HEK293 (cell line): ENCODE measurements around the gene S100B.

Experiments used
- CTCF ChIA-PET: fragments of 350-600 bp; formaldehyde crosslinking; extraction: SDS; loops from one replicate; lab custom pipeline; 2021; ENCODE audit warnings: antibody characterized with exemption; lab: Yijun Ruan, JAX
- POLR2A ChIA-PET: fragments of 300-600 bp; formaldehyde crosslinking; extraction: SDS; loops from one replicate; lab custom pipeline; 2020; ENCODE audit warnings: antibody characterized with exemption, inconsistent platforms; lab: Yijun Ruan, JAX
- H3K27ac ChIP-seq: fragments of 200-500 bp; sonication (Bioruptor generic); 2 replicates; pipeline ENCODE4 v1.5.1; 2014; ENCODE audit warnings: low read depth, low read length, control low read depth, inconsistent platforms; ENCODE audit errors: extremely low read depth
- H3K36me3 ChIP-seq, 2 experiments: fragments of 200-500 bp in 1 of 2; sonication (Bioruptor generic) in 1 of 2; 1 replicate in 1 of 2; 2 replicates in 1 of 2; pipeline ENCODE4 v1.5.1; 2014 to 2017; ENCODE audit warnings: inconsistent platforms in 2 of 2, low read length in 2 of 2; ENCODE audit not compliant: control insufficient read depth in 2 of 2, insufficient read depth in 1 of 2
- H3K4me1 ChIP-seq: fragments of 200-500 bp; sonication (Bioruptor generic); 2 replicates; pipeline ENCODE4 v1.5.1; 2014; ENCODE audit warnings: mild to moderate bottlenecking, low read length, inconsistent platforms; ENCODE audit not compliant: control insufficient read depth, insufficient read depth
- H3K4me3 ChIP-seq: 2 replicates; pipeline ENCODE4 v1.5.1; 2011; ENCODE audit warnings: low read depth, mild to moderate bottlenecking, control low read depth, low read length, moderate library complexity
- H3K9me3 ChIP-seq: fragments of 200-500 bp; sonication (Bioruptor generic); 2 replicates; pipeline ENCODE4 v1.5.1; 2014; ENCODE audit warnings: low read depth, low read length, inconsistent platforms; ENCODE audit not compliant: control insufficient read depth, insufficient read depth
- BCL11B ChIP-seq: fragments of 450-650 bp; formaldehyde crosslinking; IDR thresholded peaks from 2 replicates; pipeline ENCODE4 v1.5.1; 2016; ENCODE audit warnings: low read depth, missing biosample characterization, missing genetic modification characterization
- GLIS1 ChIP-seq: fragments of 450-650 bp; formaldehyde crosslinking; IDR thresholded peaks from 2 replicates; pipeline ENCODE4 v1.5.1; 2016; ENCODE audit warnings: missing biosample characterization, missing genetic modification characterization
- IKZF3 ChIP-seq: fragments of 450-650 bp; IDR thresholded peaks from 2 replicates; pipeline ENCODE4 v1.5.0; 2018; ENCODE audit warnings: missing biosample characterization, mild to moderate bottlenecking, missing genetic modification characterization, moderate library complexity
- SETDB1 ChIP-seq: IDR thresholded peaks from one replicate; pipeline ENCODE4 v1.6.1; 2017; ENCODE audit warnings: mild to moderate bottlenecking, low read length, moderate library complexity, mixed read lengths; ENCODE audit not compliant: insufficient read length
- SP3 ChIP-seq: fragments of 450-650 bp; formaldehyde crosslinking; IDR thresholded peaks from 2 replicates; pipeline ENCODE4 v1.5.1; 2016; ENCODE audit warnings: missing biosample characterization, missing genetic modification characterization
- YY1 ChIP-seq: fragments of 450-650 bp; formaldehyde crosslinking; IDR thresholded peaks from 2 replicates; pipeline ENCODE4 v1.5.1; 2018; ENCODE audit warnings: missing biosample characterization, missing genetic modification characterization
- ZBTB20 ChIP-seq: fragments of 450-650 bp; formaldehyde crosslinking; IDR thresholded peaks from 2 replicates; pipeline ENCODE4 v1.5.1; 2016; ENCODE audit warnings: missing biosample characterization, missing genetic modification characterization
- ZBTB21 ChIP-seq: fragments of 450-650 bp; formaldehyde crosslinking; IDR thresholded peaks from 2 replicates; pipeline ENCODE4 v1.5.1; 2017; ENCODE audit warnings: missing biosample characterization, missing genetic modification characterization
- ZBTB8A ChIP-seq: fragments of 450-650 bp; formaldehyde crosslinking; IDR thresholded peaks from 2 replicates; pipeline ENCODE4 v1.5.1; 2016; ENCODE audit warnings: missing biosample characterization, missing genetic modification characterization
- ZIC2 ChIP-seq: fragments of 450-650 bp; formaldehyde crosslinking; IDR thresholded peaks from 2 replicates; pipeline ENCODE4 v1.5.1; 2016; ENCODE audit warnings: missing biosample characterization, missing genetic modification characterization
- ZNF146 ChIP-seq: fragments of 450-650 bp; formaldehyde crosslinking; IDR thresholded peaks from 2 replicates; pipeline ENCODE4 v1.5.1; 2016; ENCODE audit warnings: missing biosample characterization, missing genetic modification characterization
- ZNF292 ChIP-seq: fragments of 450-650 bp; formaldehyde crosslinking; IDR thresholded peaks from 2 replicates; pipeline ENCODE4 v1.5.1; 2016; ENCODE audit warnings: low read depth, missing biosample characterization, missing genetic modification characterization, borderline replicate concordance
- ZNF48 ChIP-seq: fragments of 450-650 bp; formaldehyde crosslinking; IDR thresholded peaks from 2 replicates; pipeline ENCODE4 v1.5.1; 2016; ENCODE audit warnings: missing biosample characterization, missing genetic modification characterization
- ZNF558 ChIP-seq: fragments of 450-650 bp; formaldehyde crosslinking; IDR thresholded peaks from 2 replicates; pipeline ENCODE4 v1.5.1; 2016; ENCODE audit warnings: missing biosample characterization, missing genetic modification characterization
- ZNF561 ChIP-seq: fragments of 450-650 bp; IDR thresholded peaks from 2 replicates; pipeline ENCODE4 v1.5.1; 2018; ENCODE audit warnings: missing biosample characterization, missing genetic modification characterization, borderline replicate concordance
- ZNF664 ChIP-seq: fragments of 450-650 bp; formaldehyde crosslinking; IDR thresholded peaks from 2 replicates; pipeline ENCODE4 v1.5.1; 2016; ENCODE audit warnings: missing biosample characterization, missing genetic modification characterization
- ZNF677 ChIP-seq: fragments of 450-650 bp; IDR thresholded peaks from 2 replicates; pipeline ENCODE4 v1.5.0; 2018; ENCODE audit warnings: missing biosample characterization, mild to moderate bottlenecking, missing genetic modification characterization, moderate library complexity
- ZNF747 ChIP-seq: fragments of 450-650 bp; formaldehyde crosslinking; IDR thresholded peaks from 2 replicates; pipeline ENCODE4 v1.5.1; 2016; ENCODE audit warnings: missing biosample characterization, missing genetic modification characterization
- ZSCAN23 ChIP-seq: fragments of 450-650 bp; formaldehyde crosslinking; IDR thresholded peaks from 2 replicates; pipeline ENCODE4 v1.5.1; 2016; ENCODE audit warnings: missing biosample characterization, missing genetic modification characterization
- TF ChIP-seq, protein P1 (sequence below): fragments of 450-650 bp; formaldehyde crosslinking; IDR thresholded peaks from 2 replicates; pipeline ENCODE4 v1.5.1; 2016; ENCODE audit warnings: missing biosample characterization, missing genetic modification characterization
- TF ChIP-seq, protein P2 (sequence below): fragments of 450-650 bp; formaldehyde crosslinking; IDR thresholded peaks from 2 replicates; pipeline ENCODE4 v1.5.1; 2016; ENCODE audit warnings: missing biosample characterization, missing genetic modification characterization
- TF ChIP-seq, protein P3 (sequence below): fragments of 450-650 bp; formaldehyde crosslinking; IDR thresholded peaks from 2 replicates; pipeline ENCODE4 v1.5.1; 2016; ENCODE audit warnings: missing biosample characterization, missing genetic modification characterization
- TF ChIP-seq, protein P4 (sequence below): fragments of 450-650 bp; formaldehyde crosslinking; IDR thresholded peaks from 2 replicates; pipeline ENCODE4 v1.5.1; 2016; ENCODE audit warnings: missing biosample characterization, missing genetic modification characterization
- TF ChIP-seq, protein P5 (sequence below): fragments of 450-650 bp; formaldehyde crosslinking; IDR thresholded peaks from 2 replicates; pipeline ENCODE4 v1.5.1; 2016; ENCODE audit warnings: missing biosample characterization, missing genetic modification characterization
- TF ChIP-seq, protein P6 (sequence below): fragments of 450-650 bp; formaldehyde crosslinking; IDR thresholded peaks from 2 replicates; pipeline ENCODE4 v1.5.1; 2017; ENCODE audit warnings: missing biosample characterization, missing genetic modification characterization

The S100B gene

DNA sequence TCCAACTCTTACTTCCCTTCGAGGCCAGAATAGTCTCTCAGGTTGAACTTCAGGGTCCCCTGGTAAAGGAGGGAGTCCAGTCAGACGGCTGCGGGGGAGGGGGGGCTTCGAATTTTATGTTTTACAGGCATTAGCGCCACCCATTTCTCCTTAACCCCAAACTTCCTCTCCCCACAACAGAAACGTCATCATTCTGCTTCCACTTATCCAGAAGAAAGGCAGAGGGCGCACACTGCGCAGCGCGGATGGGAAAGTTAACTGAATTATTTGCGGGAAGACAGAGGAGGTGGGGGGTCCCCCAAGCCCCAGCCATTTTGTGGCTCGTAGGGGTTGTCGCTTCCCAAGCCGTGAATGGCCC lies 30.1 kb upstream of the S100B start:
- POLR2A ChIA-PET: interaction anchor here (0.7 to 2.1 kb wide), 16 partner anchors 8 to 315 kb away, joined by 3 to 14 read pairs (median 5); partner anchors contain the start of gene DIP2A
- peak overlapping the region; percentile 38 for H3K4me3 ChIP-seq
- H3K27ac ChIP-seq: peak overlapping the region; percentile 85
- H3K36me3 ChIP-seq: peaks cover 0 to 5% of the 10 kb centered on the region in 2 experiments; a peak in 2 of 3 replicates
- peaks cover 15% of the 10 kb centered on the region; the same call in 1 of the 2 replicates for H3K4me1 ChIP-seq
- CTCF ChIA-PET: interaction anchor here (0.7 kb wide), 1 partner anchor 83 kb away, joined by 3 read pairs; no protein-coding TSS in a partner anchor
- no peaks in the 10 kb centered on the region for H3K9me3 ChIP-seq
- peak; percentile 85 for TF ChIP-seq ZBTB21 (tag by site-specific recombination)
- TF ChIP-seq SP3: no peak
- TF ChIP-seq, protein P1, sequence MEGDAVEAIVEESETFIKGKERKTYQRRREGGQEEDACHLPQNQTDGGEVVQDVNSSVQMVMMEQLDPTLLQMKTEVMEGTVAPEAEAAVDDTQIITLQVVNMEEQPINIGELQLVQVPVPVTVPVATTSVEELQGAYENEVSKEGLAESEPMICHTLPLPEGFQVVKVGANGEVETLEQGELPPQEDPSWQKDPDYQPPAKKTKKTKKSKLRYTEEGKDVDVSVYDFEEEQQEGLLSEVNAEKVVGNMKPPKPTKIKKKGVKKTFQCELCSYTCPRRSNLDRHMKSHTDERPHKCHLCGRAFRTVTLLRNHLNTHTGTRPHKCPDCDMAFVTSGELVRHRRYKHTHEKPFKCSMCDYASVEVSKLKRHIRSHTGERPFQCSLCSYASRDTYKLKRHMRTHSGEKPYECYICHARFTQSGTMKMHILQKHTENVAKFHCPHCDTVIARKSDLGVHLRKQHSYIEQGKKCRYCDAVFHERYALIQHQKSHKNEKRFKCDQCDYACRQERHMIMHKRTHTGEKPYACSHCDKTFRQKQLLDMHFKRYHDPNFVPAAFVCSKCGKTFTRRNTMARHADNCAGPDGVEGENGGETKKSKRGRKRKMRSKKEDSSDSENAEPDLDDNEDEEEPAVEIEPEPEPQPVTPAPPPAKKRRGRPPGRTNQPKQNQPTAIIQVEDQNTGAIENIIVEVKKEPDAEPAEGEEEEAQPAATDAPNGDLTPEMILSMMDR (tag by site-specific recombination): peak; percentile 91
- TF ChIP-seq, protein P2, sequence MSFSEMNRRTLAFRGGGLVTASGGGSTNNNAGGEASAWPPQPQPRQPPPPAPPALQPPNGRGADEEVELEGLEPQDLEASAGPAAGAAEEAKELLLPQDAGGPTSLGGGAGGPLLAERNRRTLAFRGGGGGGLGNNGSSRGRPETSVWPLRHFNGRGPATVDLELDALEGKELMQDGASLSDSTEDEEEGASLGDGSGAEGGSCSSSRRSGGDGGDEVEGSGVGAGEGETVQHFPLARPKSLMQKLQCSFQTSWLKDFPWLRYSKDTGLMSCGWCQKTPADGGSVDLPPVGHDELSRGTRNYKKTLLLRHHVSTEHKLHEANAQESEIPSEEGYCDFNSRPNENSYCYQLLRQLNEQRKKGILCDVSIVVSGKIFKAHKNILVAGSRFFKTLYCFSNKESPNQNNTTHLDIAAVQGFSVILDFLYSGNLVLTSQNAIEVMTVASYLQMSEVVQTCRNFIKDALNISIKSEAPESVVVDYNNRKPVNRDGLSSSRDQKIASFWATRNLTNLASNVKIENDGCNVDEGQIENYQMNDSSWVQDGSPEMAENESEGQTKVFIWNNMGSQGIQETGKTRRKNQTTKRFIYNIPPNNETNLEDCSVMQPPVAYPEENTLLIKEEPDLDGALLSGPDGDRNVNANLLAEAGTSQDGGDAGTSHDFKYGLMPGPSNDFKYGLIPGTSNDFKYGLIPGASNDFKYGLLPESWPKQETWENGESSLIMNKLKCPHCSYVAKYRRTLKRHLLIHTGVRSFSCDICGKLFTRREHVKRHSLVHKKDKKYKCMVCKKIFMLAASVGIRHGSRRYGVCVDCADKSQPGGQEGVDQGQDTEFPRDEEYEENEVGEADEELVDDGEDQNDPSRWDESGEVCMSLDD (tag by site-specific recombination): peak; percentile 76; the same call in 1 of the 2 replicates
- TF ChIP-seq, protein P3, sequence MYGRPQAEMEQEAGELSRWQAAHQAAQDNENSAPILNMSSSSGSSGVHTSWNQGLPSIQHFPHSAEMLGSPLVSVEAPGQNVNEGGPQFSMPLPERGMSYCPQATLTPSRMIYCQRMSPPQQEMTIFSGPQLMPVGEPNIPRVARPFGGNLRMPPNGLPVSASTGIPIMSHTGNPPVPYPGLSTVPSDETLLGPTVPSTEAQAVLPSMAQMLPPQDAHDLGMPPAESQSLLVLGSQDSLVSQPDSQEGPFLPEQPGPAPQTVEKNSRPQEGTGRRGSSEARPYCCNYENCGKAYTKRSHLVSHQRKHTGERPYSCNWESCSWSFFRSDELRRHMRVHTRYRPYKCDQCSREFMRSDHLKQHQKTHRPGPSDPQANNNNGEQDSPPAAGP (tag by site-specific recombination): peak; percentile 30; the same call in 1 of the 2 replicates
- TF ChIP-seq GLIS1: no peak; the same call in 1 of the 2 replicates
- TF ChIP-seq SETDB1: no peak
- no peak for TF ChIP-seq ZNF747
- TF ChIP-seq ZNF146 (tag by site-specific recombination): peak; percentile 18; the same call in 1 of the 2 replicates
- TF ChIP-seq, protein P4, sequence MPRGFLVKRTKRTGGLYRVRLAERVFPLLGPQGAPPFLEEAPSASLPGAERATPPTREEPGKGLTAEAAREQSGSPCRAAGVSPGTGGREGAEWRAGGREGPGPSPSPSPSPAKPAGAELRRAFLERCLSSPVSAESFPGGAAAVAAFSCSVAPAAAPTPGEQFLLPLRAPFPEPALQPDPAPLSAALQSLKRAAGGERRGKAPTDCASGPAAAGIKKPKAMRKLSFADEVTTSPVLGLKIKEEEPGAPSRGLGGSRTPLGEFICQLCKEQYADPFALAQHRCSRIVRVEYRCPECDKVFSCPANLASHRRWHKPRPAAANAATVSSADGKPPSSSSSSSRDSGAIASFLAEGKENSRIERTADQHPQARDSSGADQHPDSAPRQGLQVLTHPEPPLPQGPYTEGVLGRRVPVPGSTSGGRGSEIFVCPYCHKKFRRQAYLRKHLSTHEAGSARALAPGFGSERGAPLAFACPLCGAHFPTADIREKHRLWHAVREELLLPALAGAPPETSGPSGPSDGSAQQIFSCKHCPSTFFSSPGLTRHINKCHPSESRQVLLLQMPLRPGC (tag by site-specific recombination): peak; percentile 29; the same call in 1 of the 2 replicates
- peak; percentile 65; the same call in 1 of the 2 replicates for TF ChIP-seq ZNF558 (tag by site-specific recombination)
- no peak for TF ChIP-seq ZNF677
- no peak for TF ChIP-seq ZBTB20
- peak; percentile 57 for TF ChIP-seq YY1 (tag by site-specific recombination)
- TF ChIP-seq ZIC2 (tag by site-specific recombination): 0 out of 2 replicates have a peak, but pooled peaks have one; percentile 11
- TF ChIP-seq ZSCAN23: peak; percentile 10; the same call in 1 of the 2 replicates
- TF ChIP-seq ZNF292 (tag by site-specific recombination): no peak
- peak; percentile 43; the same call in 1 of the 2 replicates for TF ChIP-seq IKZF3
- TF ChIP-seq, protein P5, sequence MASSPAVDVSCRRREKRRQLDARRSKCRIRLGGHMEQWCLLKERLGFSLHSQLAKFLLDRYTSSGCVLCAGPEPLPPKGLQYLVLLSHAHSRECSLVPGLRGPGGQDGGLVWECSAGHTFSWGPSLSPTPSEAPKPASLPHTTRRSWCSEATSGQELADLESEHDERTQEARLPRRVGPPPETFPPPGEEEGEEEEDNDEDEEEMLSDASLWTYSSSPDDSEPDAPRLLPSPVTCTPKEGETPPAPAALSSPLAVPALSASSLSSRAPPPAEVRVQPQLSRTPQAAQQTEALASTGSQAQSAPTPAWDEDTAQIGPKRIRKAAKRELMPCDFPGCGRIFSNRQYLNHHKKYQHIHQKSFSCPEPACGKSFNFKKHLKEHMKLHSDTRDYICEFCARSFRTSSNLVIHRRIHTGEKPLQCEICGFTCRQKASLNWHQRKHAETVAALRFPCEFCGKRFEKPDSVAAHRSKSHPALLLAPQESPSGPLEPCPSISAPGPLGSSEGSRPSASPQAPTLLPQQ: peak; percentile 48
- TF ChIP-seq, protein P6, sequence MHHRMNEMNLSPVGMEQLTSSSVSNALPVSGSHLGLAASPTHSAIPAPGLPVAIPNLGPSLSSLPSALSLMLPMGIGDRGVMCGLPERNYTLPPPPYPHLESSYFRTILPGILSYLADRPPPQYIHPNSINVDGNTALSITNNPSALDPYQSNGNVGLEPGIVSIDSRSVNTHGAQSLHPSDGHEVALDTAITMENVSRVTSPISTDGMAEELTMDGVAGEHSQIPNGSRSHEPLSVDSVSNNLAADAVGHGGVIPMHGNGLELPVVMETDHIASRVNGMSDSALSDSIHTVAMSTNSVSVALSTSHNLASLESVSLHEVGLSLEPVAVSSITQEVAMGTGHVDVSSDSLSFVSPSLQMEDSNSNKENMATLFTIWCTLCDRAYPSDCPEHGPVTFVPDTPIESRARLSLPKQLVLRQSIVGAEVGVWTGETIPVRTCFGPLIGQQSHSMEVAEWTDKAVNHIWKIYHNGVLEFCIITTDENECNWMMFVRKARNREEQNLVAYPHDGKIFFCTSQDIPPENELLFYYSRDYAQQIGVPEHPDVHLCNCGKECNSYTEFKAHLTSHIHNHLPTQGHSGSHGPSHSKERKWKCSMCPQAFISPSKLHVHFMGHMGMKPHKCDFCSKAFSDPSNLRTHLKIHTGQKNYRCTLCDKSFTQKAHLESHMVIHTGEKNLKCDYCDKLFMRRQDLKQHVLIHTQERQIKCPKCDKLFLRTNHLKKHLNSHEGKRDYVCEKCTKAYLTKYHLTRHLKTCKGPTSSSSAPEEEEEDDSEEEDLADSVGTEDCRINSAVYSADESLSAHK (tag by site-specific recombination): 0 out of 2 replicates have a peak, but pooled peaks have one; percentile 23
- 0 out of 2 replicates have a peak, but pooled peaks have one; percentile 22 for TF ChIP-seq ZNF561 (tag by site-specific recombination)
- TF ChIP-seq ZNF48 (tag by site-specific recombination): no peak
- TF ChIP-seq ZBTB8A (tag by site-specific recombination): peak; percentile 27
- TF ChIP-seq BCL11B (tag by site-specific recombination): no peak
- peak; percentile 67 for TF ChIP-seq ZNF664 (tag by site-specific recombination)
